HG02571 (cell line): ENCODE results near the gene AGK.
A peak's percentile ranks its signal among the peaks of the same experiment; 100 is the strongest.

Experiments used
- ATAC-seq: cut with Tn5 transposase; IDR thresholded peaks from one replicate; pipeline ENCODE4 v1.9.1; 2021; ENCODE audit warnings: mild to moderate bottlenecking, moderate library complexity; ENCODE audit not compliant: unreplicated experiment

Gene AGK

GRCh38 chr7:141701489-141702046 lies 150.4 kb downstream of the AGK start:
- peak; percentile 79 for ATAC-seq

GRCh38 chr7:141702047-141702567 lies 150.9 kb downstream of the AGK start, which contains the start of gene DENND11:
Gene DENND11, minus strand, starts transcription at chr7:141702166. Its CDS starts 13 bp downstream, at chr7:141702153.
- ATAC-seq: peak; percentile 79

- no peak for ATAC-seq
These were observed 151.7 kb downstream of the AGK start for GRCh38 chr7:141702892-141703291.

- no peak for ATAC-seq
These were observed 152.9 kb downstream of the AGK start for GRCh38 chr7:141704112-141704511.

- no peak for ATAC-seq
These were observed 153.5 kb downstream of the AGK start for GRCh38 chr7:141704741-141705140.
